ENCODE data around the gene TTC32.
"Not testable (repeated sequence)": the region's sequence is repeated elsewhere in the genome, so short reads cannot be mapped to it uniquely, and the experiment has no call there.

The TTC32 gene

GRCh38 chr2:19898592-19899329, 3.0 kb downstream of the TTC32 start:
- no peak for DNase-seq

- DNase-seq, result no peak
Measured at GRCh38 chr2:19897623-19898245, 4.0 kb downstream of the TTC32 start.

- DNase-seq, result no peak
Measured at GRCh38 chr2:19895535-19895934, 6.2 kb downstream of the TTC32 start.

GRCh38 chr2:19894134-19894792, 7.5 kb downstream of the TTC32 start:
- no peak for DNase-seq

GRCh38 chr2:19893520-19894133, 8.2 kb downstream of the TTC32 start:
- DNase-seq, result no peak

GRCh38 chr2:19891971-19892370, 9.8 kb downstream of the TTC32 start:
- not testable (repeated sequence) for DNase-seq

- no peak for DNase-seq
Measured at GRCh38 chr2:19890104-19890503, 11.7 kb downstream of the TTC32 start.

GRCh38 chr2:19888831-19889230, 13.0 kb downstream of the TTC32 start:
- DNase-seq, result no peak

GRCh38 chr2:19887510-19887909, 14.3 kb downstream of the TTC32 start:
- DNase-seq, result no peak

GRCh38 chr2:19886261-19886660, 15.5 kb downstream of the TTC32 start:
- no peak for DNase-seq

- no peak for DNase-seq
Measured at GRCh38 chr2:19885791-19886190, 16.0 kb downstream of the TTC32 start.

GRCh38 chr2:19883971-19884720, 17.6 kb downstream of the TTC32 start:
- no peak for DNase-seq

- no peak for DNase-seq
Measured at GRCh38 chr2:19883486-19883885, 18.3 kb downstream of the TTC32 start.

- DNase-seq, result no peak
Measured at GRCh38 chr2:19882286-19882685, 19.5 kb downstream of the TTC32 start.

GRCh38 chr2:19881908-19882265, 19.9 kb downstream of the TTC32 start:
- no peak for DNase-seq

GRCh38 chr2:19881221-19881907, 20.4 kb downstream of the TTC32 start:
- DNase-seq, result no peak

GRCh38 chr2:19880191-19880590, 21.6 kb downstream of the TTC32 start:
- DNase-seq, result not testable (repeated sequence)

GRCh38 chr2:19879120-19879519, 22.7 kb downstream of the TTC32 start:
- no peak for DNase-seq

GRCh38 chr2:19878268-19879046, 23.3 kb downstream of the TTC32 start:
- DNase-seq, result no peak

- no peak for DNase-seq
Measured at GRCh38 chr2:19876751-19877150, 25.0 kb downstream of the TTC32 start.

- DNase-seq, result no peak
Measured at GRCh38 chr2:19875280-19875679, 26.5 kb downstream of the TTC32 start.

- DNase-seq, result no peak
Measured at GRCh38 chr2:19874726-19875125, 27.1 kb downstream of the TTC32 start.

Data from NCI-H1417 (cell line).